Measurements from ENCODE around the gene TMC6. TPM values are rescaled to one million over a fixed set of nuclear protein-coding genes. Genes with fewer than 3 reads are reported as not detected.

The TMC6 gene
- total and polyA plus RNA-seq, 7 experiments from 2014 or later, result 165 to 808 (median 701) TPM

DNA sequence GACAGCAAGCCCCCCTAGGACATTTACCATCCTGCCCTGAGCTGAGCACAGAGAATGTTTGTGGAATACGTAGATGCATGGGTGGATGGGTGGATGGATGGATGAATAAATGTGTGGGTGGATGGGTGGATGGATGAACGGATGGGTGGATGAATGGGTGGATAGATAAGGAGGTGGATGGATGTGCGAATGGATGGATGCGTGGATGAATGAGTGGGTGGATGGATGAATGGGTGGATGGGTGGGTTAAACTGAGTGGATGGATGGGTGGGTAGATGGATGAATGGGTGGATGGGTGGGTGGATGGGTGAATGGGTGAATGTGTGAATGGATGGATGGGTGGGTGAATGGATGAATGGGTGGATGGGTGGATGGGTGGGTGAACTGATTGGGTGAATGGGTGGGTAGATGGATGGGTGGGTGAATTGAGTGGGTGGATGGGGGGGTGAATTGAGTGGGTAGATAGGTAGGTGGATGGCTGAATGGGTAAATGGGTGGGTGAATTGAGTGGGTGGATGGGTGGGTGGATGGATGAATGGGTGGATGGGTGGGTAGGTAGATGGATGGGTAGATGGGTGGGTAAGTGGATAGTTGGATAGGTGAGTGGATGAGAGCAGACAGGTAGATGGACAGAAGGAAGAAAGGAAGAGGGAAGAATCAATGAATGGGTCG, 5.2 kb downstream of the TMC6 start:
- Mint-ChIP-seq H3K27ac (peak overlapping the region; percentile 84 to 99 (median 94)), H3K4me1 (peaks cover 30 to 62% (median 55%) of the 10 kb centered on the region in 7 donors), H3K9me3 (peaks cover 0 to 8% (median 0%) of the 10 kb centered on the region in 11 donors), H3K27me3 (no peaks in the 10 kb centered on the region), H3K36me3 (peaks cover 4 to 50% (median 18%) of the 10 kb centered on the region in 5 donors), H3K4me3 (peak overlapping the region; percentile 79 to 99 (median 88))
- peak overlapping the region; percentile 46 for H3K4me3 ChIP-seq (ENCODE audit: low read length)
- H3K36me3 ChIP-seq (ENCODE audit: control insufficient read depth in 2 of 3, insufficient read depth in 3 of 3, low read length in 3 of 3), result peaks cover 22 to 72% (median 23%) of the 10 kb centered on the region in 3 experiments
- ATAC-seq (no peak), DNase-seq (peak in 1 of 9 donors; percentile 9)
- H3K9me3 ChIP-seq (ENCODE audit: control insufficient read depth in 2 of 3, low read length in 3 of 3), result no peaks in the 10 kb centered on the region
- ChIA-PET POLR2A (interaction anchor here (0.9 to 27.3 kb wide), 4 partner anchors 12 to 636 kb away, joined by 3 to 898 read pairs (median 233); partner anchors contain the start of genes C17orf99, TMC6 and TMC8), CTCF (interaction anchor here (1.2 to 5.8 kb wide), 3 partner anchors 10 to 13 kb away, joined by 4 to 59 read pairs (median 52); no protein-coding TSS in a partner anchor)
- no peaks in the 10 kb centered on the region for H3K27me3 ChIP-seq (ENCODE audit: control insufficient read depth in 2 of 2, insufficient read depth in 2 of 2, low read length in 2 of 2)
- intact Hi-C loops (cut with micrococcal nuclease), result loop anchor here in 1 of 2 donors (10.0 kb wide), 1 partner anchor 749 kb away; no protein-coding TSS in a partner anchor
- peak overlapping the region; percentile 77 for H3K27ac ChIP-seq (ENCODE audit: low read depth, low read length)
- peaks cover 68 to 70% of the 10 kb centered on the region in 2 donors for H3K4me1 ChIP-seq (ENCODE audit: control insufficient read depth in 2 of 2, insufficient read depth in 2 of 2, low read length in 2 of 2)

DNA sequence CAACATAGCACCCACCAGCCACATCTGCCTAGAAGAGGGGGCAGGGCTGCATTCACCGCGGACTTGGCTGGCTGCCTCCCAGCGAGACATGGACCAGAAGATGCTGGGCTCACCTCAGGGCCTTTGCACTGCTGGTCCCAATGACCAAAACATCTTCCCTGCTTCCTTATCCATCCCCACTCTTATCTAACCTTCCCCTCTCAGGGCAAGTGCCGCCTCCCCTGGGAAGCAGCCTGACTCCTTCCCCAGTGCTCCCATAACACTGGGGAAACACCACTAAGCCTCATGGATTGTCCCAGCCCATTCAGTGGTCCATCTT, 5.7 kb downstream of the TMC6 start:
- intact Hi-C loops (cut with micrococcal nuclease), result loop anchor here in 1 of 2 donors (10.0 kb wide), 1 partner anchor 748 kb away; no protein-coding TSS in a partner anchor
- Histone ChIP-seq H3K36me3 (ENCODE audit: control insufficient read depth in 2 of 3, insufficient read depth in 3 of 3, low read length in 3 of 3) (peaks cover 22 to 70% (median 23%) of the 10 kb centered on the region in 3 experiments), H3K4me3 (ENCODE audit: low read length) (peak overlapping the region; percentile 46), H3K4me1 (ENCODE audit: control insufficient read depth in 2 of 2, insufficient read depth in 2 of 2, low read length in 2 of 2) (peaks cover 68 to 72% of the 10 kb centered on the region in 2 donors), H3K27ac (ENCODE audit: low read depth, low read length) (peak overlapping the region; percentile 77), H3K9me3 (ENCODE audit: control insufficient read depth in 2 of 3, low read length in 3 of 3) (no peaks in the 10 kb centered on the region), H3K27me3 (ENCODE audit: control insufficient read depth in 2 of 2, insufficient read depth in 2 of 2, low read length in 2 of 2) (no peaks in the 10 kb centered on the region)
- DNase-seq, result peak in 1 of 9 donors; percentile 17
- no peaks in the 10 kb centered on the region for H3K27me3 Mint-ChIP-seq
- H3K27ac Mint-ChIP-seq, result peak overlapping the region; percentile 84 to 99 (median 92)
- CTCF ChIA-PET, result interaction anchor here (1.2 to 5.8 kb wide), 3 partner anchors 9 to 129 kb away, joined by 4 to 59 read pairs (median 4); no protein-coding TSS in a partner anchor
- H3K4me3 Mint-ChIP-seq, result peak overlapping the region; percentile 60 to 99 (median 88)
- H3K4me1 Mint-ChIP-seq, result peaks cover 30 to 67% (median 58%) of the 10 kb centered on the region in 7 donors
- peaks cover 4 to 50% (median 18%) of the 10 kb centered on the region in 5 donors for H3K36me3 Mint-ChIP-seq
- H3K9me3 Mint-ChIP-seq, result peaks cover 0 to 8% (median 0%) of the 10 kb centered on the region in 11 donors
- no peak for ATAC-seq
- POLR2A ChIA-PET, result interaction anchor here (1.0 to 27.3 kb wide), 6 partner anchors 12 to 682 kb away, joined by 3 to 898 read pairs (median 3); partner anchors contain the start of genes C17orf99, TMC6 and TMC8

DNA sequence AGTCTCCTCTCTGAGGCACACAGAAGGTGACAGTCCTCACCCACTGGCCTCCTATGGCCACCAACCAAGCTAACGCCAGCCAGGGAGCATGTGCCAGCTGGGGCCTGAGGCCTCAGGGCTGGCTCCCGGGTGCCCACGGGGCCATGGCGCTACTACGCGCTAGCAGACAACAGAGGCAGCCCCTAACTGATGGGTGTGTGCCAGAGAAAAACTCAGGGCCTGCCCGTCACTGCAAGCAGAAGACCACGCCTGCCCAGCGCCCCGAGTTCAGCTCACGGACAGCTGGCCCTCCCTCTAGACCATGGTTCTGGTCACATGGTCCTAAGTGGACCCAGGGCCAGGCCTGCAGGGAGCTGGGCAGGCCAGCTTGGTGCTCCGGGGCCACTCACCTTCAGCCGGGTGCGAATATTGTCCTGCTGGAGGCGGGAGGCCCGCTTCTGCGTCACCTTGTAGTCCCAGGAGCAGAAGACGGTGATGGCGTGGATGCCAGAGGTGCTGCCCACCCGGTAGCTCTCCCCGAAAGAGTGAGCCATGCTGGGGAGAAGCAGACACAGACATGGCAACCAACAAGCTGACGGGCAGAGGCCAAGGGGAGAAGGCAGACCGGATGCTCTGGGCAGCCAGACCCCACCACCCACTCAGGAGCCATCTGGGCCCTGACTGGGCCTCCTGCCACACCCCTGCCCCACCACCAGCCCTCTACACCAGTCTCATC, 6.2 kb downstream of the TMC6 start:
- H3K4me3 Mint-ChIP-seq, result peak overlapping the region; percentile 84 to 99 (median 88)
- intact Hi-C loops (cut with micrococcal nuclease), result loop anchor here in 1 of 2 donors (10.0 kb wide), 1 partner anchor 748 kb away; no protein-coding TSS in a partner anchor
- CTCF ChIA-PET, result interaction anchor here (1.2 to 5.8 kb wide), 3 partner anchors 9 to 129 kb away, joined by 4 to 59 read pairs (median 4); no protein-coding TSS in a partner anchor
- Histone ChIP-seq H3K9me3 (ENCODE audit: control insufficient read depth in 2 of 3, low read length in 3 of 3) (no peaks in the 10 kb centered on the region), H3K36me3 (ENCODE audit: control insufficient read depth in 2 of 3, insufficient read depth in 3 of 3, low read length in 3 of 3) (peaks cover 23 to 70% (median 25%) of the 10 kb centered on the region in 3 experiments), H3K4me3 (ENCODE audit: low read length) (peak overlapping the region; percentile 46), H3K27ac (ENCODE audit: low read depth, low read length) (peak overlapping the region; percentile 77), H3K4me1 (ENCODE audit: control insufficient read depth in 2 of 2, insufficient read depth in 2 of 2, low read length in 2 of 2) (peaks cover 68 to 77% of the 10 kb centered on the region in 2 donors), H3K27me3 (ENCODE audit: control insufficient read depth in 2 of 2, insufficient read depth in 2 of 2, low read length in 2 of 2) (no peaks in the 10 kb centered on the region)
- peaks cover 0 to 8% (median 0%) of the 10 kb centered on the region in 11 donors for H3K9me3 Mint-ChIP-seq
- DNase-seq (peak in 1 of 9 donors; percentile 31), ATAC-seq (no peak)
- no peaks in the 10 kb centered on the region for H3K27me3 Mint-ChIP-seq
- H3K4me1 Mint-ChIP-seq, result peaks cover 30 to 73% (median 58%) of the 10 kb centered on the region in 7 donors
- peaks cover 4 to 49% (median 18%) of the 10 kb centered on the region in 5 donors for H3K36me3 Mint-ChIP-seq
- H3K27ac Mint-ChIP-seq, result peak overlapping the region; percentile 89 to 99 (median 92)
- POLR2A ChIA-PET, result interaction anchor here (1.0 to 27.3 kb wide), 8 partner anchors 11 to 681 kb away, joined by 3 to 898 read pairs (median 3); partner anchors contain the start of genes C17orf99, TMC6, TMC8 and TNRC6C

DNA sequence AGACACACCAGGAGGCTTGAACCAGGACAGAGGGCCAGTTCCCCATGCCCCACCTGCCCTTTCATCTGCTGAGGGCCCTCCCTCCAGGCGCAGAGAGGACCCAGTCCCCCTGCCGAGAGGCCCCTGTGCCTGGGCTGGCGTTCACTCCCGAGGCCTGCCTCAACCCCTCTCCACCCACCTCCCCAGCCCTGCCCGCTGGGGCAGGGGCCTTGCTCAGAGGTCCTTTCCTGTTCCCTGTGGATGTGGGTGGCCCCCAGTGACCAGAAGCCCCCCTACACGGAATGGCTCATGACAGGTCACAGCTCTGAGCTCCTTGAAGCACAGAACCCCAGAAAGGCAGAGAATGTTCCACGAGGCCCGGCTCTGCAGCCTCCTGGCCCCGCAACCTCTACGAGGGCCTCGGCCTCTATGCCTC, 6.7 kb downstream of the TMC6 start:
- peak overlapping the region; percentile 72 to 99 (median 92) for H3K27ac Mint-ChIP-seq
- no peaks in the 10 kb centered on the region for H3K27me3 Mint-ChIP-seq
- peaks cover 0 to 8% (median 0%) of the 10 kb centered on the region in 11 donors for H3K9me3 Mint-ChIP-seq
- Histone ChIP-seq H3K4me1 (ENCODE audit: control insufficient read depth in 2 of 2, insufficient read depth in 2 of 2, low read length in 2 of 2) (peaks cover 66 to 79% of the 10 kb centered on the region in 2 donors), H3K27ac (ENCODE audit: low read depth, low read length) (peak overlapping the region; percentile 77), H3K36me3 (ENCODE audit: control insufficient read depth in 2 of 3, insufficient read depth in 3 of 3, low read length in 3 of 3) (peaks cover 23 to 72% (median 29%) of the 10 kb centered on the region in 3 experiments), H3K9me3 (ENCODE audit: control insufficient read depth in 2 of 3, low read length in 3 of 3) (no peaks in the 10 kb centered on the region), H3K27me3 (ENCODE audit: control insufficient read depth in 2 of 2, insufficient read depth in 2 of 2, low read length in 2 of 2) (no peaks in the 10 kb centered on the region), H3K4me3 (ENCODE audit: low read length) (peak overlapping the region; percentile 46)
- peaks cover 4 to 48% (median 16%) of the 10 kb centered on the region in 5 donors for H3K36me3 Mint-ChIP-seq
- ChIA-PET POLR2A (interaction anchor here (1.1 to 27.3 kb wide), 8 partner anchors 11 to 681 kb away, joined by 3 to 898 read pairs (median 4); partner anchors contain the start of genes C17orf99, TMC6, TMC8 and TNRC6C), CTCF (interaction anchor here (1.2 to 5.8 kb wide), 3 partner anchors 8 to 130 kb away, joined by 4 to 59 read pairs (median 4); no protein-coding TSS in a partner anchor)
- intact Hi-C loops (cut with micrococcal nuclease), result loop anchor here (1.0 to 10.0 kb wide), 3 partner anchors 8 to 747 kb away; partner anchors contain the start of gene TMC8 (in 2 of the 2)
- ATAC-seq, result peak; percentile 4
- DNase-seq, result peak in 2 of 9 donors; percentile 30 to 47
- peak overlapping the region; percentile 84 to 99 (median 88) for H3K4me3 Mint-ChIP-seq
- H3K4me1 Mint-ChIP-seq, result peaks cover 30 to 72% (median 57%) of the 10 kb centered on the region in 7 donors

DNA sequence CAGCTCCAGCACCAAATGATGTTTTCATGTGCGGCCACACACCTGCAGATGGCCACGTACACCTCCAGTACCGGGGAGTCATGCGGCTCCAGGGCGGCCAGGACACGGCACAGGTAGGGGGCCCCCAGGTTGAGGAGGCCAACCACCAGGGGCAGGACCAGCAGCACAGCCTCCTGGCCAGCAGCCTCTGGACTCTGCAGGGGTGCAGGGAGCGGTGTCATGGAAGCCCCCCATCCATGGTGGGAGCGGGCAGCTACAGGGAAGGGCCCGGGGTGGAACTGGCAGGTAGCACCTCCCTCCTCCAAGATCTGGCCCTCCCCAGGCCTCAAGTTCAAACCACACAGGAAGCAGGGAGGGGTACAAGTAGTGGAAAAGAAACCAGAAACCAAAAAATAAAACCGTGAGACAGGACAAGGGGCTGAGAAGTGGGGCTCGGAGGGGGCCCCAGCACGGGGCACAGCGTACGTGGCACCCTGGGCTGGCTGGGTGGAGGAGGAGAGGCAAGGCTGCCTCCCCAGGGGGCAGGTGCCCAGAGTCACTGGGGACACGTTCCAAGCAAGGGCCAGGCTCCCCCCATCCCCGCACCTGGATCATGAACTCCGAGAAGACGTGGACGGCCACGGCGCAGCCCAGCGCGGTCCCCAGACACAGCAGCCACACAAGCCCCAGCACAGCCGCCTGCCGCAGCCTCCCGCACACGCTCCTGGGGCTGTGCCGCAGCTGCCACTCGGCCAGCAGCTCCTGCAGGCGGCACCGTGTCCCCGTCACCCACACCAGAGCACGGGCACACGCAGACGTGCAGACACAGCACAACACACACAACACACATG, 7.4 kb downstream of the TMC6 start:
- H3K36me3 ChIP-seq (ENCODE audit: control insufficient read depth in 2 of 3, insufficient read depth in 3 of 3, low read length in 3 of 3), result peaks cover 23 to 78% (median 30%) of the 10 kb centered on the region in 3 experiments
- peaks cover 60 to 74% of the 10 kb centered on the region in 2 donors for H3K4me1 ChIP-seq (ENCODE audit: control insufficient read depth in 2 of 2, insufficient read depth in 2 of 2, low read length in 2 of 2)

More for the DNA sequence above, 7.4 kb downstream of the TMC6 start:
- H3K27me3 ChIP-seq (ENCODE audit: control insufficient read depth in 2 of 2, insufficient read depth in 2 of 2, low read length in 2 of 2), result no peaks in the 10 kb centered on the region
- ChIA-PET POLR2A (interaction anchor here (0.6 to 27.3 kb wide), 12 partner anchors 10 to 680 kb away, joined by 3 to 898 read pairs (median 3); partner anchors contain the start of genes C17orf99, TMC6, TMC8 and TNRC6C), CTCF (interaction anchor here (0.7 to 5.8 kb wide), 3 partner anchors 10 to 130 kb away, joined by 3 to 59 read pairs (median 4); partner anchors contain the start of gene TMC8)
- peaks cover 0 to 8% (median 0%) of the 10 kb centered on the region in 11 donors for H3K9me3 Mint-ChIP-seq
- peak overlapping the region; percentile 80 to 99 (median 92) for H3K27ac Mint-ChIP-seq
- H3K27ac ChIP-seq (ENCODE audit: low read depth, low read length), result peak overlapping the region; percentile 77
- ATAC-seq (peak; percentile 61), DNase-seq (peak in 8 of 9 donors; percentile 57 to 88 (median 79))
- H3K4me3 ChIP-seq (ENCODE audit: low read length), result peak overlapping the region; percentile 46
- no peaks in the 10 kb centered on the region for H3K27me3 Mint-ChIP-seq
- intact Hi-C loops (cut with micrococcal nuclease), result loop anchor here (1.0 to 10.0 kb wide), 3 partner anchors 9 to 746 kb away; partner anchors contain the start of gene TMC8 (in 2 of the 2)
- peaks cover 30 to 68% (median 55%) of the 10 kb centered on the region in 7 donors for H3K4me1 Mint-ChIP-seq
- H3K9me3 ChIP-seq (ENCODE audit: control insufficient read depth in 2 of 3, low read length in 3 of 3), result no peaks in the 10 kb centered on the region
- H3K4me3 Mint-ChIP-seq, result peak overlapping the region; percentile 84 to 99 (median 88)
- peaks cover 4 to 47% (median 13%) of the 10 kb centered on the region in 5 donors for H3K36me3 Mint-ChIP-seq
